T47D (cell line): ENCODE measurements around the gene HCAR1.
"Not testable (repeated sequence)": the region's sequence is repeated elsewhere in the genome, so short reads cannot be mapped to it uniquely, and the experiment has no call there.

Experiments used
- DNase-seq, 2 experiments: peaks; one replicate each; pipeline versions ENCODE4 v3.0.0 to v3.0.0-alpha.2; 2011 to 2012; ENCODE audit warnings: low read depth in 1 of 2, low spot score in 1 of 2
- JUND ChIP-seq: IDR thresholded peaks from 2 replicates; pipeline ENCODE4 v1.6.1; 2012; ENCODE audit warnings: low read depth
- in situ Hi-C: cut with HindIII; loops from 2 replicates; pipeline ENCODE4 v1.10.0; 2016; ENCODE audit warnings: low sequenced_read_pairs, low pct_unique_long_range_greater_than_20kb

Gene HCAR1

GRCh38 chr12:122730215-122731014 is at the start of gene HCAR1:
Gene HCAR1, minus strand, starts transcription at chr12:122730844. Its CDS starts 505 bp downstream, at chr12:122730339.
- no peak for TF ChIP-seq JUND
- peak; percentile 38 to 80 for DNase-seq
- in situ Hi-C loops: no loop called here

- in situ Hi-C loops: no loop called here
- no peak for TF ChIP-seq JUND
- DNase-seq: no peak
Measured at GRCh38 chr12:122757568-122757967, 26.9 kb upstream of the HCAR1 start.

- in situ Hi-C loops: no loop called here
- TF ChIP-seq JUND: no peak
- DNase-seq: no peak
Measured at GRCh38 chr12:122754790-122755189, 24.1 kb upstream of the HCAR1 start.

- in situ Hi-C loops: no loop called here
- TF ChIP-seq JUND: no peak
- DNase-seq: no peak
Measured at GRCh38 chr12:122753319-122753650, 22.6 kb upstream of the HCAR1 start.

- TF ChIP-seq JUND: no peak
- DNase-seq: peak; percentile 90 to 99
- in situ Hi-C loops: no loop called here
Measured at GRCh38 chr12:122752464-122753318, 22.0 kb upstream of the HCAR1 start, which contains the start of gene DENR. Gene DENR, plus strand, starts transcription at chr12:122752824. Its CDS starts 878 bp downstream, at chr12:122753702.

- in situ Hi-C loops, DNase-seq: not testable (repeated sequence)
Measured at GRCh38 chr12:122750781-122751515, 20.3 kb upstream of the HCAR1 start.

- in situ Hi-C loops: no loop called here
- peak; percentile 53; the same call in 1 of the 2 replicates for TF ChIP-seq JUND
- DNase-seq: peak; percentile 88 to 99
Measured at GRCh38 chr12:122749569-122750332, 19.1 kb upstream of the HCAR1 start.

- DNase-seq: no peak
- TF ChIP-seq JUND: no peak
- in situ Hi-C loops: no loop called here
Measured at GRCh38 chr12:122747224-122748135, 16.8 kb upstream of the HCAR1 start.

- TF ChIP-seq JUND: no peak
- in situ Hi-C loops: no loop called here
- DNase-seq: no peak
Measured at GRCh38 chr12:122743895-122744525, 13.4 kb upstream of the HCAR1 start.

GRCh38 chr12:122740351-122740750 is 9.7 kb upstream of the HCAR1 start:
- TF ChIP-seq JUND: no peak
- in situ Hi-C loops: no loop called here
- DNase-seq: no peak

- no peak for DNase-seq
- in situ Hi-C loops: no loop called here
- TF ChIP-seq JUND: no peak
Measured at GRCh38 chr12:122738571-122738970, 7.9 kb upstream of the HCAR1 start.
